AML-193 (cell line): ENCODE measurements around the gene SHC2.
"Not testable (repeated sequence)": the region's sequence is repeated elsewhere in the genome, so short reads cannot be mapped to it uniquely, and the experiment has no call there.

ENCODE experiments used
- DNase-seq, 2 experiments: peaks; one replicate each; lab custom pipeline; 2025; lab: John Stamatoyannopoulos, UW

SHC2 gene

GRCh38 chr19:389255-389934 lies 71.4 kb downstream of the SHC2 start:
- no peak for DNase-seq

GRCh38 chr19:388691-389090 lies 72.1 kb downstream of the SHC2 start:
- no peak for DNase-seq

GRCh38 chr19:387777-388176 lies 73.1 kb downstream of the SHC2 start:
- DNase-seq, result no peak

GRCh38 chr19:386632-387301 lies 74.1 kb downstream of the SHC2 start:
- DNase-seq, result not testable (repeated sequence)

GRCh38 chr19:386189-386588 lies 74.6 kb downstream of the SHC2 start:
- not testable (repeated sequence) for DNase-seq

- no peak for DNase-seq
Measured at GRCh38 chr19:384799-385169, 76.0 kb downstream of the SHC2 start.

- DNase-seq, result no peak
Measured at GRCh38 chr19:383922-384798, 76.7 kb downstream of the SHC2 start.

GRCh38 chr19:383040-383439 lies 77.8 kb downstream of the SHC2 start:
- DNase-seq, result no peak

- DNase-seq, result not testable (repeated sequence)
Measured at GRCh38 chr19:382578-382977, 78.3 kb downstream of the SHC2 start.

- not testable (repeated sequence) for DNase-seq
Measured at GRCh38 chr19:381901-382300, 78.9 kb downstream of the SHC2 start.

- not testable (repeated sequence) for DNase-seq
Measured at GRCh38 chr19:380618-381219, 80.1 kb downstream of the SHC2 start.

GRCh38 chr19:379796-380195 lies 81.0 kb downstream of the SHC2 start:
- no peak for DNase-seq

GRCh38 chr19:378706-379105 lies 82.1 kb downstream of the SHC2 start:
- no peak for DNase-seq

GRCh38 chr19:377801-378581 lies 82.8 kb downstream of the SHC2 start:
- DNase-seq, result no peak

GRCh38 chr19:376111-376470 lies 84.7 kb downstream of the SHC2 start:
- no peak for DNase-seq

GRCh38 chr19:375395-376110 lies 85.3 kb downstream of the SHC2 start:
- DNase-seq, result no peak

GRCh38 chr19:374886-375235 lies 86.0 kb downstream of the SHC2 start:
- DNase-seq, result no peak

GRCh38 chr19:374183-374885 lies 86.5 kb downstream of the SHC2 start:
- no peak for DNase-seq

GRCh38 chr19:373391-374182 lies 87.2 kb downstream of the SHC2 start:
- no peak for DNase-seq
